SK-N-SH (cell line): ENCODE data around the gene OXSR1. TPM values are rescaled to one million over a fixed set of nuclear protein-coding genes. Genes with fewer than 3 reads are reported as not detected.

Source experiments
- CTCF ChIA-PET: fragments of 300-600, 350-600 bp; formaldehyde crosslinking; extraction: SDS; loops from one replicate; lab custom pipeline; 2021; lab: Yijun Ruan, JAX
- POLR2A ChIA-PET: fragments of 350-600 bp; sonication (Branson Sonifier 250); formaldehyde crosslinking; extraction: SDS; loops from one replicate; lab custom pipeline; 2020; ENCODE audit warnings: antibody characterized with exemption, inconsistent platforms; lab: Yijun Ruan, JAX
- DNase-seq: peaks from one replicate; pipeline ENCODE4 v3.0.0; 2012
- H2AFZ ChIP-seq: fragments of 200-600 bp; sonication (generic); 2 replicates; pipeline ENCODE4 v1.8.1; 2016; ENCODE audit warnings: antibody characterized with exemption, mild to moderate bottlenecking, low read depth
- H3F3A ChIP-seq: fragments of 200-600 bp; sonication (generic); replicated peaks from 2 replicates; pipeline ENCODE3; 2016; ENCODE audit warnings: antibody characterized with exemption, mild to moderate bottlenecking; ENCODE audit not compliant: insufficient read depth
- H3K27ac ChIP-seq, 2 experiments: fragments of 200-500 bp in 1 of 2; fragments of 200-600 bp in 1 of 2; sonication (Bioruptor generic) in 1 of 2; sonication (generic), shearing (Covaris generic) in 1 of 2; 2 replicates each; pipeline versions ENCODE4 v1.5.1 to v1.6.1; 2014 to 2016; ENCODE audit warnings: low read depth in 2 of 2, inconsistent platforms in 1 of 2, low read length in 1 of 2, mild to moderate bottlenecking in 1 of 2, mixed read lengths in 1 of 2
- H3K27me3 ChIP-seq: fragments of 200-600 bp; sonication (generic), shearing (Covaris generic); 2 replicates; pipeline ENCODE4 v1.6.1; 2016; ENCODE audit warnings: mixed run types; ENCODE audit not compliant: insufficient read depth
- H3K36me3 ChIP-seq, 2 experiments: fragments of 200-500 bp in 1 of 2; fragments of 200-600 bp in 1 of 2; sonication (Bioruptor generic) in 1 of 2; sonication (generic) in 1 of 2; replicated peaks in 1 of 2; 2 replicates each; pipeline versions ENCODE3 to v1.5.1; 2014 to 2016; ENCODE audit warnings: low read length in 1 of 2, mild to moderate bottlenecking in 1 of 2; ENCODE audit not compliant: insufficient read depth in 2 of 2, control insufficient read depth in 1 of 2
- H3K4me1 ChIP-seq, 2 experiments: fragments of 200-500 bp in 1 of 2; fragments of 200-600 bp in 1 of 2; sonication (Bioruptor generic) in 1 of 2; sonication (generic), shearing (Covaris generic) in 1 of 2; 2 replicates each; pipeline versions ENCODE4 v1.5.1 to v1.6.1; 2014 to 2016; ENCODE audit warnings: low read depth in 1 of 2, low read length in 1 of 2, mixed run types in 1 of 2; ENCODE audit not compliant: insufficient read depth in 2 of 2, control insufficient read depth in 1 of 2
- H3K4me2 ChIP-seq: fragments of 200-600 bp; sonication (generic), shearing (Covaris generic); 2 replicates; pipeline ENCODE4 v1.6.1; 2017; ENCODE audit warnings: mixed run types
- H3K4me3 ChIP-seq, 2 experiments: fragments of 200-500 bp in 1 of 2; fragments of 200-600 bp in 1 of 2; sonication (Bioruptor generic) in 1 of 2; sonication (generic), shearing (Covaris generic) in 1 of 2; 2 replicates each; pipeline versions ENCODE4 v1.5.1 to v1.8.1; 2014 to 2016; ENCODE audit warnings: low read depth in 2 of 2, inconsistent platforms in 1 of 2, low read length in 1 of 2, mild to moderate bottlenecking in 1 of 2, mixed read lengths in 1 of 2, moderate library complexity in 1 of 2
- H3K79me2 ChIP-seq: fragments of 200-600 bp; sonication (generic); 2 replicates; pipeline ENCODE4 v1.8.1; 2017; ENCODE audit warnings: mild to moderate bottlenecking; ENCODE audit not compliant: insufficient read depth
- H3K9ac ChIP-seq: fragments of 200-600 bp; sonication (generic); 2 replicates; pipeline ENCODE4 v1.6.1; 2017; ENCODE audit warnings: mixed run types
- H3K9me2 ChIP-seq: fragments of 200-600 bp; sonication (generic); 2 replicates; pipeline ENCODE4 v1.6.1; 2017; ENCODE audit warnings: mixed run types
- H3K9me3 ChIP-seq: fragments of 200-600 bp; sonication (generic); 2 replicates; pipeline ENCODE4 v1.6.1; 2017; ENCODE audit warnings: mixed run types, mild to moderate bottlenecking, moderate library complexity
- H4K20me1 ChIP-seq: fragments of 200-600 bp; sonication (generic); 2 replicates; pipeline ENCODE4 v1.6.1; 2017; ENCODE audit warnings: mild to moderate bottlenecking, mixed run types; ENCODE audit not compliant: insufficient read depth
- EP300 ChIP-seq, 2 experiments: IDR thresholded peaks; 2 replicates each; pipeline versions ENCODE4 v1.4.0 to v1.6.1; 2012; ENCODE audit warnings: borderline replicate concordance in 1 of 2, low read depth in 1 of 2, low read length in 1 of 2
- FOSL2 ChIP-seq: IDR thresholded peaks from 2 replicates; pipeline ENCODE4 v1.4.0; 2012; ENCODE audit warnings: low read depth, mild to moderate bottlenecking, moderate library complexity, borderline replicate concordance
- FOXJ3 ChIP-seq: sonication (generic); formaldehyde crosslinking; IDR thresholded peaks from 2 replicates; pipeline ENCODE4 v1.5.1; 2020; ENCODE audit warnings: mild to moderate bottlenecking, missing genetic modification reagents
- FOXM1 ChIP-seq: IDR thresholded peaks from 2 replicates; pipeline ENCODE4 v1.4.0; 2012; ENCODE audit warnings: low read depth, mild to moderate bottlenecking
- JUND ChIP-seq: IDR thresholded peaks from 2 replicates; pipeline ENCODE4 v1.4.0; 2012
- MXI1 ChIP-seq: IDR thresholded peaks from 2 replicates; pipeline ENCODE4 v1.6.1; 2012; ENCODE audit warnings: mild to moderate bottlenecking, low read depth, low read length, improper control_type of control experiment
- NRF1 ChIP-seq: IDR thresholded peaks from 2 replicates; pipeline ENCODE4 v1.6.1; 2012; ENCODE audit warnings: low read depth, mild to moderate bottlenecking, low read length
- PBX3 ChIP-seq: IDR thresholded peaks from 2 replicates; pipeline ENCODE4; 2012
- SMC3 ChIP-seq: IDR thresholded peaks from 2 replicates; pipeline ENCODE4 v1.6.1; 2012; ENCODE audit warnings: low read depth, low read length, improper control_type of control experiment
- TAF1 ChIP-seq: IDR thresholded peaks from 2 replicates; pipeline ENCODE4 v1.6.1; 2012; ENCODE audit warnings: low read depth, mild to moderate bottlenecking, low read length, moderate library complexity, borderline replicate concordance
- USF2 ChIP-seq: fragments of 150-350 bp; IDR thresholded peaks from 2 replicates; pipeline ENCODE4 v1.6.1; 2017; ENCODE audit warnings: antibody characterized with exemption, low read length, low read depth, borderline replicate concordance
- ZBTB33 ChIP-seq: IDR thresholded peaks from 2 replicates; pipeline ENCODE4 v1.4.0; 2012; ENCODE audit warnings: low read depth, borderline replicate concordance
- WGBS: methylation state at CpG from one replicate; pipeline ENCODE4 v1.1.6; 2017; ENCODE audit warnings: low lambda C conversion rate; 5-methylcytosine and 5-hydroxymethylcytosine counted together
- polyA plus RNA-seq, 3 experiments: library from polyadenylated mRNA; depleted of rRNA; stranded (reverse); fragments of >200 nt; gene quantifications; 2 replicates each; pipeline ENCODE4 v1.2.3, GENCODE V29; 2012

The OXSR1 gene
- polyA plus RNA-seq, 1 of the 3 experiments (the other 2 are of a cell fraction), result 22.3 TPM

- POLR2A ChIA-PET, result no interaction called here
- WGBS, result no CpG with 5 or more reads among the region's 1 CpG
These were observed 99.0 kb downstream of the OXSR1 start for GRCh38 chr3:38264353-38264771.

GRCh38 chr3:38264779-38265178 lies 99.4 kb downstream of the OXSR1 start:
- Histone ChIP-seq H3F3A (no peaks in the 10 kb centered on the region), H3K9me2 (no peaks in the 10 kb centered on the region), H3K27ac (no peak overlapping the region), H3K4me2 (no peak overlapping the region)
- 45% methylated on average over 1 of the region's 1 CpG for WGBS
- TF ChIP-seq TAF1, result no peak
- TF ChIP-seq ZBTB33, result no peak
- TF ChIP-seq FOXM1, result no peak
- TF ChIP-seq USF2, result no peak
- TF ChIP-seq EP300 (IDR thresholded peaks at IDR 0.05; ENCODE audit: borderline replicate concordance in 1 of 2, low read depth in 1 of 2, low read length in 1 of 2), result no peak
- TF ChIP-seq, all 33 proteins: peak for 0
- CTCF ChIA-PET, result no interaction called here
- H4K20me1 ChIP-seq, result no peaks in the 10 kb centered on the region
- H2AFZ ChIP-seq, result no peak overlapping the region
- H3K27me3 ChIP-seq, result no peaks in the 10 kb centered on the region
- no peaks in the 10 kb centered on the region for H3K79me2 ChIP-seq
- peaks cover 0 to 5% of the 10 kb centered on the region in 2 experiments for H3K36me3 ChIP-seq
- no peak overlapping the region for H3K9ac ChIP-seq
- no peak overlapping the region for H3K4me3 ChIP-seq
- POLR2A ChIA-PET, result no interaction called here
- no peaks in the 10 kb centered on the region for H3K9me3 ChIP-seq
- peaks cover 0 to 27% of the 10 kb centered on the region in 2 experiments; a peak in 1 of 4 replicates for H3K4me1 ChIP-seq
- DNase-seq, result no peak

More at GRCh38 chr3:38264353-38264771, 99.0 kb downstream of the OXSR1 start:
- CTCF ChIA-PET, result no interaction called here
- TF ChIP-seq FOXJ3 (CRISPR knock-in tag) (no peak), TAF1 (no peak), JUND (no peak), NRF1 (no peak), SMC3 (no peak), FOSL2 (no peak), PBX3 (no peak), MXI1 (no peak), EP300 (IDR thresholded peaks at IDR 0.05; ENCODE audit: borderline replicate concordance in 1 of 2, low read depth in 1 of 2, low read length in 1 of 2) (no peak), FOXM1 (no peak)
- DNase-seq, result no peak
- H3K27me3 ChIP-seq, result no peaks in the 10 kb centered on the region
- no peaks in the 10 kb centered on the region for H4K20me1 ChIP-seq
- no peaks in the 10 kb centered on the region for H3K79me2 ChIP-seq
- no peak overlapping the region; a peak in 1 of 4 replicates for H3K27ac ChIP-seq
- H3F3A ChIP-seq, result no peaks in the 10 kb centered on the region
- peaks cover 0 to 27% of the 10 kb centered on the region in 2 experiments; a peak in 1 of 4 replicates for H3K4me1 ChIP-seq
- no peak overlapping the region for H3K4me3 ChIP-seq
- no peak overlapping the region for H2AFZ ChIP-seq
- H3K9me2 ChIP-seq, result no peaks in the 10 kb centered on the region
- H3K9ac ChIP-seq, result no peak overlapping the region
- H3K36me3 ChIP-seq, result peaks cover 0 to 9% of the 10 kb centered on the region in 2 experiments
- H3K9me3 ChIP-seq, result no peaks in the 10 kb centered on the region
- no peak overlapping the region for H3K4me2 ChIP-seq
